Karpas-422 (cell line): ENCODE results near the gene PPP1R14C. TPM values are rescaled to one million over a fixed set of nuclear protein-coding genes. Genes with fewer than 3 reads are reported as not detected.
"Not testable (repeated sequence)": the region's sequence is repeated elsewhere in the genome, so short reads cannot be mapped to it uniquely, and the experiment has no call there.

Experiments
- DNase-seq: peaks from one replicate; pipeline ENCODE4 v3.0.0-alpha.2; 2015
- H2AFZ ChIP-seq: fragments of 200-600 bp; sonication (generic); 2 replicates; pipeline ENCODE4 v1.6.1; 2014; ENCODE audit warnings: antibody characterized with exemption, low read length, mixed read lengths
- H3K27ac ChIP-seq: fragments of 200-600 bp; sonication (generic); 2 replicates; pipeline ENCODE4 v1.5.1; 2014; ENCODE audit warnings: mild to moderate bottlenecking, low read length, moderate library complexity
- H3K27me3 ChIP-seq: fragments of 200-600 bp; sonication (generic); 2 replicates; pipeline ENCODE4 v1.6.1; 2014; ENCODE audit warnings: low read length, mixed read lengths
- H3K36me3 ChIP-seq: fragments of 200-600 bp; sonication (generic); 2 replicates; pipeline ENCODE4 v1.6.1; 2014; ENCODE audit warnings: low read length, mixed read lengths; ENCODE audit not compliant: insufficient read depth
- H3K4me1 ChIP-seq: fragments of 200-600 bp; sonication (generic); 2 replicates; pipeline ENCODE4 v1.6.1; 2014; ENCODE audit warnings: mild to moderate bottlenecking, low read length, mixed read lengths
- H3K4me2 ChIP-seq: fragments of 200-600 bp; sonication (generic); 2 replicates; pipeline ENCODE4 v1.6.1; 2014; ENCODE audit warnings: low read length, low read depth, mild to moderate bottlenecking; ENCODE audit not compliant: poor library complexity, severe bottlenecking
- H3K4me3 ChIP-seq: fragments of 200-600 bp; sonication (generic); 2 replicates; pipeline ENCODE4 v1.5.1; 2014; ENCODE audit warnings: mild to moderate bottlenecking, antibody characterized with exemption, low read length, mixed read lengths
- H3K79me2 ChIP-seq: fragments of 200-600 bp; sonication (generic); 2 replicates; pipeline ENCODE4 v1.6.1; 2014; ENCODE audit warnings: mild to moderate bottlenecking, low read length, mixed read lengths
- H3K9ac ChIP-seq: fragments of 200-600 bp; sonication (generic); 2 replicates; pipeline ENCODE4 v1.6.0; 2014; ENCODE audit warnings: low read length
- H3K9me2 ChIP-seq: fragments of 200-600 bp; sonication (generic), shearing (Covaris generic); replicated peaks from 2 replicates; pipeline ENCODE4 v1.6.0; 2014; ENCODE audit warnings: mild to moderate bottlenecking, low read length, moderate library complexity; ENCODE audit not compliant: insufficient read depth
- H3K9me3 ChIP-seq: fragments of 300-700, 200-600 bp; sonication (generic); 2 replicates; pipeline ENCODE4 v1.6.1; 2014; ENCODE audit warnings: low read length, mixed read lengths
- H4K20me1 ChIP-seq: fragments of 200-600 bp; sonication (generic); 2 replicates; pipeline ENCODE4 v1.6.1; 2014; ENCODE audit warnings: mild to moderate bottlenecking, antibody characterized with exemption, low read length, low read depth; ENCODE audit not compliant: insufficient read depth
- total RNA-seq: library from RNA; depleted of rRNA; stranded (reverse); fragments of >200 nt; shearing (Covaris generic); gene quantifications from 2 replicates; pipeline ENCODE4 v1.2.3, GENCODE V29; 2014; ENCODE audit warnings: low replicate concordance

PPP1R14C gene
- total RNA-seq, 1 experiment from 2014 or later = not detected

- Histone ChIP-seq H3K79me2 (no peaks in the 10 kb centered on the region), H3K9me3 (no peaks in the 10 kb centered on the region), H3K9me2 (no peaks in the 10 kb centered on the region), H3K27me3 (no peaks in the 10 kb centered on the region), H3K4me3 (no peak overlapping the region), H4K20me1 (0 out of 2 replicates have a peak, but pooled peaks cover 2% of the 10 kb centered on the region), H3K27ac (no peak overlapping the region), H2AFZ (no peak overlapping the region), H3K4me2 (no peak overlapping the region), H3K36me3 (no peaks in the 10 kb centered on the region), H3K4me1 (no peaks in the 10 kb centered on the region), H3K9ac (no peak overlapping the region)
- no peak for DNase-seq
Observed at GRCh38 chr6:150238336-150238741, 95.5 kb downstream of the PPP1R14C start.

GRCh38 chr6:150238846-150239407 lies 96.1 kb downstream of the PPP1R14C start:
- no peak overlapping the region for H3K4me2 ChIP-seq
- no peaks in the 10 kb centered on the region for H3K4me1 ChIP-seq
- no peak overlapping the region for H2AFZ ChIP-seq
- DNase-seq = no peak
- H4K20me1 ChIP-seq = 0 out of 2 replicates have a peak, but pooled peaks cover 2% of the 10 kb centered on the region
- H3K27ac ChIP-seq = no peak overlapping the region
- no peaks in the 10 kb centered on the region for H3K9me3 ChIP-seq
- no peaks in the 10 kb centered on the region for H3K36me3 ChIP-seq
- no peaks in the 10 kb centered on the region for H3K79me2 ChIP-seq
- no peak overlapping the region for H3K9ac ChIP-seq
- no peak overlapping the region for H3K4me3 ChIP-seq
- no peaks in the 10 kb centered on the region for H3K9me2 ChIP-seq
- no peaks in the 10 kb centered on the region for H3K27me3 ChIP-seq

GRCh38 chr6:150241756-150242155 lies 98.9 kb downstream of the PPP1R14C start:
- H3K4me3 ChIP-seq, H3K4me1 ChIP-seq, H3K27me3 ChIP-seq, DNase-seq, H4K20me1 ChIP-seq, H3K9me2 ChIP-seq, H2AFZ ChIP-seq, H3K27ac ChIP-seq, H3K4me2 ChIP-seq, H3K36me3 ChIP-seq, H3K9ac ChIP-seq, H3K9me3 ChIP-seq, H3K79me2 ChIP-seq: not testable (repeated sequence)

GRCh38 chr6:150243620-150244314 lies 100.9 kb downstream of the PPP1R14C start:
- Histone ChIP-seq H3K79me2 (no peaks in the 10 kb centered on the region), H3K27ac (no peak overlapping the region), H3K9ac (no peak overlapping the region), H4K20me1 (no peaks in the 10 kb centered on the region), H3K4me1 (no peaks in the 10 kb centered on the region), H3K9me2 (no peaks in the 10 kb centered on the region), H3K27me3 (no peaks in the 10 kb centered on the region), H3K9me3 (no peaks in the 10 kb centered on the region), H3K36me3 (no peaks in the 10 kb centered on the region), H2AFZ (no peak overlapping the region), H3K4me2 (no peak overlapping the region), H3K4me3 (no peak overlapping the region)
- no peak for DNase-seq

GRCh38 chr6:150245148-150245935 lies 102.5 kb downstream of the PPP1R14C start:
- H3K9me2 ChIP-seq = no peaks in the 10 kb centered on the region
- no peak overlapping the region for H3K27ac ChIP-seq
- H3K27me3 ChIP-seq = no peaks in the 10 kb centered on the region
- no peak overlapping the region for H3K4me3 ChIP-seq
- H3K79me2 ChIP-seq = no peaks in the 10 kb centered on the region
- no peak overlapping the region for H3K4me2 ChIP-seq
- H3K9me3 ChIP-seq = no peaks in the 10 kb centered on the region
- no peaks in the 10 kb centered on the region for H3K4me1 ChIP-seq
- H4K20me1 ChIP-seq = no peaks in the 10 kb centered on the region
- DNase-seq = no peak
- H3K9ac ChIP-seq = no peak overlapping the region
- H2AFZ ChIP-seq = no peak overlapping the region
- H3K36me3 ChIP-seq = no peaks in the 10 kb centered on the region

GRCh38 chr6:150247803-150248202 lies 105.0 kb downstream of the PPP1R14C start:
- Histone ChIP-seq H3K4me1 (no peaks in the 10 kb centered on the region), H4K20me1 (no peaks in the 10 kb centered on the region), H3K4me2 (no peak overlapping the region), H3K9me2 (no peaks in the 10 kb centered on the region), H3K27me3 (no peaks in the 10 kb centered on the region), H2AFZ (no peak overlapping the region), H3K9me3 (no peaks in the 10 kb centered on the region), H3K4me3 (no peak overlapping the region), H3K36me3 (no peaks in the 10 kb centered on the region), H3K9ac (no peak overlapping the region), H3K79me2 (no peaks in the 10 kb centered on the region), H3K27ac (no peak overlapping the region)
- DNase-seq = no peak

- H3K4me2 ChIP-seq = no peak overlapping the region
- H3K9me3 ChIP-seq = no peaks in the 10 kb centered on the region
- no peak overlapping the region for H2AFZ ChIP-seq
- H3K27ac ChIP-seq = no peak overlapping the region
- no peak for DNase-seq
- H3K79me2 ChIP-seq = no peaks in the 10 kb centered on the region
- H3K9ac ChIP-seq = no peak overlapping the region
- H3K4me3 ChIP-seq = no peak overlapping the region
- no peaks in the 10 kb centered on the region for H3K27me3 ChIP-seq
- H4K20me1 ChIP-seq = no peaks in the 10 kb centered on the region
- no peaks in the 10 kb centered on the region for H3K36me3 ChIP-seq
- H3K4me1 ChIP-seq = no peaks in the 10 kb centered on the region
- H3K9me2 ChIP-seq = no peaks in the 10 kb centered on the region
Observed at GRCh38 chr6:150248300-150248699, 105.5 kb downstream of the PPP1R14C start.

GRCh38 chr6:150249261-150249660 lies 106.4 kb downstream of the PPP1R14C start:
- Histone ChIP-seq H3K27ac (no peak overlapping the region), H3K79me2 (no peaks in the 10 kb centered on the region), H3K36me3 (no peaks in the 10 kb centered on the region), H3K4me3 (no peak overlapping the region), H3K9ac (no peak overlapping the region), H3K9me3 (no peaks in the 10 kb centered on the region), H3K9me2 (no peaks in the 10 kb centered on the region), H2AFZ (no peak overlapping the region), H3K4me2 (no peak overlapping the region), H3K4me1 (no peaks in the 10 kb centered on the region), H3K27me3 (no peaks in the 10 kb centered on the region), H4K20me1 (no peaks in the 10 kb centered on the region)
- DNase-seq = no peak
